DMS153 treated with DMSO at 0.1 percent for 48 hours (cell line): ENCODE results near the gene ZNF780B.
"Not testable (repeated sequence)": the region's sequence is repeated elsewhere in the genome, so short reads cannot be mapped to it uniquely, and the experiment has no call there.

Experiments
- DNase-seq: peaks from one replicate; lab custom pipeline; 2025; ENCODE audit not compliant: unreplicated experiment; lab: John Stamatoyannopoulos, UW

Gene ZNF780B

GRCh38 chr19:40041718-40042117 lies 14.3 kb downstream of the ZNF780B start:
- not testable (repeated sequence) for DNase-seq

DNA sequence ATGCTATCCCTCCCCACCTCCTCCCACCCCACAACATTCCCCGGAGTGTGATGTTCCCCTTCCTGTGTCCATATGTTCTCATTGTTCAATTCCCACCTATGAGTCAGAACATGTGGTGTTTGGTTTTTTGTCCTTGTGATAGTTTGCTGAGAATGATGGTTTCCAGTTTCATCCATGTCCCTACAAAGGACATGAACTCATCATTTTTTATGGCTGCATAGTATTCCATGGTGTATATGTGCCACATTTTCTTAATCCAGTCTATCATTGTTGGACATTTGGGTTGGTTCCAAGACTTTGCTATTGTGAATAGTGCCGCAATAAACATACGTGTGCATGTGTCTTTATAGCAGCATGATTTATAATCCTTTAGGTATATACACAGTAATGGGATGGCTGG lies 18.0 kb downstream of the ZNF780B start:
- DNase-seq: not testable (repeated sequence)

DNA sequence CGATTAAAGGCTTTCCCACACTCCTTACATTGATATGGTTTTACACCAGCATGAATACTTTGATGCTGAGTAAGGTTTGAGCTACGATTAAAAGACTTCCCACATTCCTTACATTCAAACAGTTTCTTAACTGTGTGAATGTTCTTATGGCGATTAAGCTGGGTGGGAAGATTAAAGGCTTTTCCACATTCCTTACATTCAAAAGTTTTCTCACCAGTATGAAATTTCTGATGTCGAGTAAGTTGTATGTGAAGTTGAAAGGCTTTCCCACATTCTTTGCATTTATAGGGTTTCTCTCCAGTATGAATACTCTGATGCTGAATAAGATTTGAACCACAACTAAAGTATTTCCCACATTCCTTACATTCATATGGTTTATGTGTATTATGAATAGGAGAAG lies 20.0 kb downstream of the ZNF780B start:
- no peak for DNase-seq

DNA sequence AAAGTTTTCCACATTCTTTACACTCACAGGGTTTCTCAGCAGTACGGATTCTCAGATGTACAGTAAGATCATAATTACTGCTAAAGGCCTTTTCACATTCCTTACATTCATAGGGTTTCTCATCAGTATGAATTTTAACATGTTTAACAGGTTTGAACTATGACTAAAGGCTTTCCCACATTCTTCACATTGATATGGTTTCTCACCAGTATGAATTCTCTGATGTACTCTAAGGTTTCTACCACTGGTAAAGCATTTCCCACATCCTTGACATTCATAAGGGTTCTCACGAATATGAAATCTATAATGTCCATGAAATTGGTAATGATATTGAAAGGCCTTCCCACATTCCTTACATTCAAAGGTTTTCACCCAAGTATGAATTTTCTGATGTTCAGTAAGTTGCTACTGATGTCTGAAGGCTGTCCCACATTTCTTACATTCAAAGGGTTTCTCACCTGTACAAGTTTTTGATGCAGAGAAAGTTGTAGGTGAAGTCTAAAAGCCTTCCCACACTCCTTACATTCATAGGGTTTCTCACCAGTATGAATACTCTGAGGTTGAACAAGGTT lies 22.0 kb downstream of the ZNF780B start:
- DNase-seq: no peak

- DNase-seq: no peak
Observed at GRCh38 chr19:40026597-40026970, 29.4 kb downstream of the ZNF780B start.

GRCh38 chr19:40025938-40026596 lies 30.0 kb downstream of the ZNF780B start:
- DNase-seq: no peak

GRCh38 chr19:40023969-40024368 lies 32.1 kb downstream of the ZNF780B start:
- no peak for DNase-seq

DNA sequence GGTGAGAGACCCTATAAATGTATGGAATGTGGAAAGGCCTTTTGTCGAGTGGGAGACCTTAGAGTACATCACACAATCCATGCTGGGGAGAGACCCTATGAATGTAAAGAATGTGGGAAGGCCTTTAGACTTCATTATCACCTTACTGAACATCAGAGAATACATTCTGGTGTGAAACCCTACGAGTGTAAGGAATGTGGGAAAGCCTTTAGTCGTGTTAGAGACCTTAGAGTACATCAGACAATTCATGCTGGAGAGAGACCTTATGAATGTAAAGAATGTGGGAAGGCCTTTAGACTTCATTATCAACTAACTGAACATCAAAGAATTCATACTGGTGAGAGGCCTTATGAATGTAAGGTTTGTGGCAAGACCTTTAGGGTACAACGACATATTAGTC lies 42.0 kb downstream of the ZNF780B start:
- no peak for DNase-seq

GRCh38 chr19:40009674-40010073 lies 46.4 kb downstream of the ZNF780B start:
- DNase-seq: no peak

GRCh38 chr19:40006273-40006691 lies 49.7 kb downstream of the ZNF780B start:
- DNase-seq: no peak

- no peak for DNase-seq
Observed at GRCh38 chr19:40005691-40006272, 50.2 kb downstream of the ZNF780B start.

GRCh38 chr19:39998501-39998900 lies 57.5 kb downstream of the ZNF780B start:
- no peak for DNase-seq

DNA sequence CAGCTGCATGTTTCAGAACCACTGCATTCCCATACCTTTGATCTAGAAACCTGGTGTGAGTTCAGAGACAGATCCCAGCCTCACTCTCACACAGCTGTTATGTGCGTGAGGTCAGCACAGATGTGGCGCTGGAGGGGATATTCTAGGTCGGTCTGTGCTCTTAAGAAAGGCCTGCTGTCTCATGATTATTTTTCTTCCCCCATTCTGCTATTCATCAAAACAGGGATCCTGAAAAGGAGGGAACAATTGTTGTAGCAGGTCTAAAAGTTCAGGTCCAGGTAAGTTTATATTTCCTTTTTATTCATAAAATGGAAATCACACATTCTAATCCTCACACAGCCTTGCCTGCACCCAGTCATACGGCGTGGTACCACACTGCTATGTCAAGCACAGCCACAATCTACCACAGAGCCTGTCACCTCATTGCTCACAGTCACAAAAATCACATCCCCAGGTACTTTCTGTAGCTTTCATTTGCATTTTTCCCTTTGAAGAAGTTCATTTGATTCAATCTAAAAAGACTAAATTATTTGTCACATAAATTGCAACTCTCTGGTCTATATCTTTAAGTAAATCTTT lies 58.3 kb downstream of the ZNF780B start:
- no peak for DNase-seq

GRCh38 chr19:39996811-39997637 lies 59.0 kb downstream of the ZNF780B start, which contains the start of gene ZNF546:
ZNF546 (plus strand) TSS chr19:39997060; CDS start chr19:39998327, 1,267 bp downstream.
- DNase-seq: peak; percentile 66

- DNase-seq: no peak
Observed at GRCh38 chr19:39996218-39996810, 59.7 kb downstream of the ZNF780B start.

DNA sequence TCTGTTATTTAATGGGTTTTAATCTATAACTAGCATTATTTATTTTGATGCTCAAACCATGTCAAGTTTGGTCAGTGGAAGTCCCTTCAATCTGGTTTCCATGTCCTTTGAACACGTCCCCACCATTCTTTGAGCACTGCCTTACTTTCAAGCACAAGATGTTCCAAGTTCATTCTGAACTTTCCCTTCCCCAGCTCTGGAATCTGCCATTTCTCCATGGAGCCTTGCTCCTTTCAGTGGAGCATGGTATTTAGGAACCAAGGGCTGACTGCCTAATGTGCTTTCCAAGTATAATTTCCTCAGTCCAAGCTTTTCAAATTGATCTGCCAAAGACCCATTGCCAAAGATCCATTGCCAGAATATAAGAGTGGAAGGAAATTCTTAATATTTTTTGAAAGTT lies 60.2 kb downstream of the ZNF780B start:
- DNase-seq: no peak

GRCh38 chr19:39994361-39994760 lies 61.7 kb downstream of the ZNF780B start:
- DNase-seq: no peak

DNA sequence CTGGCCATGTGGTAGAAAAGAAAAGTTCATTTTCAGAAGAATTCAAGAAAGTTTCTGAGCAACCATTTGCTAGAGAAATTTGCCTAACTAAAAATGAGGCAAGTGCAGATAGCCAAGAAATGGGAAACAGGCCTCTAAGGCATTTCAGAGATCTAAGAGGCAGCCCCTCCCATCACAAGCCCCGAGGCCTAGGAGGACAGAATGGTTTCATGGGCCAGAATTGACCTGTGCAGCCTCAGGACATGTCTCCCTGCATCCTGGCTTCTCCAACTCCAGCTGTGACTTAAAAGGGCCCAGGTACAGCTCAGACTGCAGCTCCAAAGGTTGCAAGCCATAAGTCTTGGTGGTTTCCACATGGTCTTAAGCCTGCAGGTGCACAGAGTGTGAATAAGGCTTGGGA lies 62.4 kb downstream of the ZNF780B start:
- DNase-seq: no peak

GRCh38 chr19:39987596-39987995 lies 68.4 kb downstream of the ZNF780B start:
- no peak for DNase-seq

DNA sequence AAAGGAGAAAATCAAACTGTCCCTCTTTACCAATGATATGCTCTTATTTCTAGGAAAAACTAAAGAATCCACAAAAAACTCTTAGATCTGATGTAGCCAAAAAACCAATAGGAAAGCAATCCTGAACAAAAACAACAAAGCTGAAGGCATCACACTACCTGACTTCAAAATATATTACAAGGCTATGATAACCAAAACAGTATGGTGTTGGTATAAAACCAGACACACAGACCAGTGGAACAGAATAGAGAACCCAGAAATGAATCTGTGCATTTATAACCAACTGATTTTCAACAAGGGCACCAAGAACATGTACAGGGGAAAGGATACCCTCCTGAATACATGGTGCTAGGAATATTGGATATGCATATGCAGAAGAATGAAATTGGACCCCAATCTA lies 68.9 kb downstream of the ZNF780B start:
- DNase-seq: no peak

DNA sequence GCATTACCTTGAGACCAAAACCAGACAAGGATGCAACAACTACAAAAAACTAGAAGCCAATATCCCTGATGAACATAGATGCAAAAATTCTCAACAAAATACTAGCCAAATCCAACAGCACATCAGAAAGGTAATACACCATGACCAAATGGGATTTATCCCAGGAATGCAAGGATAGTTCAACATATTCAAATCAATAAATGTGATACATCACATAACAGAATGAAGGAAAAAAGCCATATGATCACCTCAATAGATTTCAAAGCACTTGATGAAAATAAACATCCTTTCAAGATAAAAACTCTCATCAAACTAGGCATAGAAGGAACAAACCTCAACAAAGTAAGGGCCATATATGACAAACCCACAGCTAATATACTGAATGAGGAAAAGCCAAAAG lies 69.4 kb downstream of the ZNF780B start:
- DNase-seq: no peak
